ENCODE measurements around the gene TOB2.
A peak's percentile ranks its signal among the peaks of the same experiment; 100 is the strongest.
"Not testable (repeated sequence)": the region's sequence is repeated elsewhere in the genome, so short reads cannot be mapped to it uniquely, and the experiment has no call there.

Gene TOB2

DNA sequence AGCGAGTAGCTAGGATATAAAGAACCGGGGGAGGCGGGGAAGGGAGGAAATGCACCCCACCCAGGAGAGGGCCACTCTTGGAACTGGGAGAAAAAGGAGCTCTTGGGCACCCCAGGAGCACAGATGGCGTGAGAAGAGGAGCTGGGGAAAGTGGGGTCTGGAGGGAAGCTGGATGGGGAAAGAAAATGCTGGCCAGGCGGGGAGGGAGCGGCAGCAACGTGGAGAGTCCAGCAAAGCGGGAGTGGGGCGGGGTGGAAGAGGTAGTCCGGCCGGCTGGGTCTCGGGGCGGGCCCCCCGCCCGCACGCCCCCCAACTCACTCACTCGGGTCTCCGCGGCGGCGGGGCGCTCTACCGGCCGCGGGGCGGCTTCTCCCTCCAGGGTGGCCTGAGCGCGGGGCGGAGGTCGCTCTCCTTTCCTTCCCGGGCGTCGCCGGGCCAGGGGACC, 522 bp downstream of the TOB2 start:
- peak overlapping the region; percentile 98 for H3K4me3 ChIP-seq (ENCODE audit: low read length)
- TF ChIP-seq, protein P1, sequence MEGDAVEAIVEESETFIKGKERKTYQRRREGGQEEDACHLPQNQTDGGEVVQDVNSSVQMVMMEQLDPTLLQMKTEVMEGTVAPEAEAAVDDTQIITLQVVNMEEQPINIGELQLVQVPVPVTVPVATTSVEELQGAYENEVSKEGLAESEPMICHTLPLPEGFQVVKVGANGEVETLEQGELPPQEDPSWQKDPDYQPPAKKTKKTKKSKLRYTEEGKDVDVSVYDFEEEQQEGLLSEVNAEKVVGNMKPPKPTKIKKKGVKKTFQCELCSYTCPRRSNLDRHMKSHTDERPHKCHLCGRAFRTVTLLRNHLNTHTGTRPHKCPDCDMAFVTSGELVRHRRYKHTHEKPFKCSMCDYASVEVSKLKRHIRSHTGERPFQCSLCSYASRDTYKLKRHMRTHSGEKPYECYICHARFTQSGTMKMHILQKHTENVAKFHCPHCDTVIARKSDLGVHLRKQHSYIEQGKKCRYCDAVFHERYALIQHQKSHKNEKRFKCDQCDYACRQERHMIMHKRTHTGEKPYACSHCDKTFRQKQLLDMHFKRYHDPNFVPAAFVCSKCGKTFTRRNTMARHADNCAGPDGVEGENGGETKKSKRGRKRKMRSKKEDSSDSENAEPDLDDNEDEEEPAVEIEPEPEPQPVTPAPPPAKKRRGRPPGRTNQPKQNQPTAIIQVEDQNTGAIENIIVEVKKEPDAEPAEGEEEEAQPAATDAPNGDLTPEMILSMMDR (IDR thresholded peaks at IDR 0.05; ENCODE audit: insufficient read depth, low read depth, low read length, missing control alignments): no peak
- peak; percentile 24 for DNase-seq (ENCODE audit: low read depth)

DNA sequence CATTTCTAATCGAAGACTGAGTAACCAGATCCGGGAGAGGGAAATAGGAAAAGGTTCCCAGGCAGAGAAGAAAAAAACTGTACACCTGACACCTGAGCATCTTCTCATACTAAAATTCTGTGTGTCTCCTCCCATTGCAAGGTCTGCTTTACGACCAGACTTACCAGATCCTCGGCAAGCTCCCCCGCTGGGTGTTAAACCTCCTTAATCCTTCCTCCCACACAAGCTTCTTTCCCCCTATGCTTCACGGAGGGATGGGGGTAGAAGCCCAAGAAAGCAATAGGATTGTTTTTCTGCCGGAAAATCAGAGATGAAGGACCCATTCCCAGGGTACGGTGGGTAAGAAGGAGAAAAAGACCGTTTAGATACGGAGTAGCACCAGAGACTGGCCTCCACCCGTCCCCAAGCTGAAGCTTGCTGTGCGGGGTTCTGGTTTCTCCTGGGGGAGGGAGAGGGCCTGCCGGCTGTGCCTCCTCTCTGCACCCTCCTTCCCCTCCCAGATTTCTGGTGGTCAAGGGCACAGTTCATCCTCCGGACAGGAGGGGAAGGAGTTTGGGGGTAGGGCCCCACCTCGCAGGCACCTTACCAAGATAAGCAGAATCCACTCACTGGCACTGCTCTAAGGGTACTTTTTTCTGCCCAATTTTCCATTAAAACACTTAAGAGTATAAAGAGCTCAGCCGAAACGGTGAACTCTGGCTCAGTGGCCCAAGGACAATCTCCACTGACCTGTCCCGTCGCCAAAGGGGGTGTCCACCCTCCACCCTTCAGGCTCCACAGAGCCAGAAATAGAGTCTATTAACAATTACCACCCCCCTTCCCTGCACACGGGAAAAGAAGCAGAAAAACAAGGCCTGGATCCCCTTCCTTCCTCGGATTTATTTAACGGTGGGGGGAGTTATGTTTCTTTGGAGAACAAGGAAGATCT, 1.2 kb downstream of the TOB2 start:
- peak overlapping the region; percentile 98 for H3K4me3 ChIP-seq (ENCODE audit: low read length)
- peak; percentile 30 for DNase-seq (ENCODE audit: low read depth)

DNA sequence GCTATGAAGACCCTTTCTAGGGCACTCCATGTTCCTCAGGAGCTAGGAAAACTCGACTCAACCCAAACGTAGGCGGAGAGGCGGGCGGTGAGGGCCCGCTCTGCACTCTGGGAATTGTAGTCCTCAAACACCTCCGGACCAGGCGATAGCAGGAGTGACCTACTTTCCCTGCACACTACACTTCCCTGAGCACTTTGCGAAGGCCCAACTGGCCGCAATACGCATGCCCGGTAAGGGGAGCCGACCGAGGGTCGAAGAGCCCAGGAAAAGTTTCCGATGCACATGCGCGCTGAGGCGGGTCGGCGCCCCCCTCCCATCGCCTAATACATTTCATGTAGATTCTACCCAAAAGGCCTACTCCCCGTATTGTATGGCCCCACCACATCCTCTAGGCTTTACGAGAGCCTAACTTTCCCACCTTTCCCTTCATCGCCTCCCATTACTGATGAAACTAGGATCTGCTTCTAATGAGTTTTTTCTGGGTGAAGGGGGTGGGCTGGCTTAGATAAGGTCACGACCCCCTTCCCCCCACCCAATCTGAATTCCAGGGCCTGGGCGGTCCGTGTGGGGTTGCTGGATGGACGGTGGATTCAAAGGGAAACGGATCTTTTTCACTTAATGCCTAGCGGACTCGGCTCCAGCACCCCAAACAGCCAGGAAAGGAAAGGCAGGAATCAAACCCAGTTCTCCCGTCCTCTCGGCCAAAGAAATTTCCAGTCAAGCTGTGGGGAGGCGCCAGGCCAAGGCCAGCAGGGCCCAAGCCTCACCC, 2.1 kb downstream of the TOB2 start:
- TF ChIP-seq, protein P1 (IDR thresholded peaks at IDR 0.05; ENCODE audit: insufficient read depth, low read depth, low read length, missing control alignments): no peak
- DNase-seq (ENCODE audit: low read depth): peak; percentile 96

More for the DNA sequence above, 1.2 kb downstream of the TOB2 start:
- TF ChIP-seq, protein P1 (IDR thresholded peaks at IDR 0.05; ENCODE audit: insufficient read depth, low read depth, low read length, missing control alignments): no peak

DNA sequence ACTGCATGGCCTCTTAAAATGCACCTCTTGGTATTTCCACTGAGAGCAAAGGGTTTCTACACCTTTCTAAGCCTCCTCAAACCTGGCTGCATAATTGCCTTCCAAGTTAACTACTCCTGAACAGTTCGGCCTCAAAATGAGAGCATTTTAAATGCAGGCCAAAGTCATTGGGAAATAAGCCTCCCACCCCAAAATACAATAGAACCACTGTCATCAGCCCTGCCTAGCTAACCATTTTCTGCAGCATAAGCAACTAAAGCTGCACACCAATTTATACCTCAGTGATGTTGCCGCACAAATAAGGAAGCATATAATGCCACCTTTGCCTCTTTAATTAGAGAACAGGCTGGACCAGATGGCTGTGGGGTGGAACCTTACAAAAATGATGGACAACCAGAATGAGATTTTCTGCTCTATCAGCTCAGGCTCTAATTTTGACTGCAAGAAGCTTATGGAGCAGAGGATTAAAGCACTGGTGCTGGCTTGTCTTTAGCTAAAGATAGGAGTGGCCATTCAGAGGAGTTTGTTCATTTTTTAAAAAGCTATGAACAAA, 4.3 kb downstream of the TOB2 start:
- H3K4me3 ChIP-seq (ENCODE audit: low read length): no peak overlapping the region
- DNase-seq (ENCODE audit: low read depth): no peak
- TF ChIP-seq, protein P1 (IDR thresholded peaks at IDR 0.05; ENCODE audit: insufficient read depth, low read depth, low read length, missing control alignments): no peak

More for the DNA sequence above, 2.1 kb downstream of the TOB2 start:
- peak overlapping the region; percentile 98 for H3K4me3 ChIP-seq (ENCODE audit: low read length)

DNA sequence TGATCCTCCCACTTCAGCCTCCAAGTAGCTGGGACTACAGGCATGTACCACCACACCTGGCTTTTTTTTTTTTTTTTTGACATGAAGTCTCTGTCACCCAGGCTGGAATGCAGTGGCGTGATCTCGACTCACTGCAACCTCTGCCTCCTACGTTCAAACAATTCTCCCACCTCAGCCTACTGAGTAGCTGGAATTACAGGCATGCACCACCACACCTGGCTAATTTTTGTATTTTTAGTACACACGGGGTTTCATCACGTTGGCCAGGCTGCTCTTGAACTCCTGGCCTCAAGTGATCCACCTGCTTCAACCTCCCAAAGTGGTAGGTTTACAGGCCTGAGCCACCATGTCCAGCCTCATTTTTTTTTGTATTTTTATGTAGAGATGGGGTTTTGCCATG, 6.1 kb downstream of the TOB2 start:
- not testable (repeated sequence) for H3K4me3 ChIP-seq (ENCODE audit: low read length); DNase-seq (ENCODE audit: low read depth)

DNA sequence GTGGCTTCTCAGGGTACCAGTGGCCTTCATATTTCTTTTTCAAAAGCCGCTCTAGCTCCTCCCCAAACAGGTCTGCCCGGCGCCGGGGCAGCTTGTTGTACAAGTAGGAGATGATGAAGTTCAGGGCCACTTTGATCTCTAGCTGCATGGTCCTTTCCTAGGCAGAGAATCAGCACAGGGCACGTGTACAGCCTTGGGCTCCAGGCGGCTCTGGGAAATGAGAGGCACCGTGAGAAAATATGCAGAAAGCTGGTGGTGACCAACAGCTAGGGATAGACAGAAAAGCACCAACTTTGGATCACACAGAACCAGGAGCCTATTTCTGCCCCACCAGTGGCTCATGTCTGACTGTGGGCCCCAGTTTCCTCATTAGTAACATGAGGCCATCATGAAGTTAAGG, 9.4 kb downstream of the TOB2 start:
- DNase-seq (ENCODE audit: low read depth): no peak
- TF ChIP-seq, protein P1 (IDR thresholded peaks at IDR 0.05; ENCODE audit: insufficient read depth, low read depth, low read length, missing control alignments): no peak
- H3K4me3 ChIP-seq (ENCODE audit: low read length): no peak overlapping the region
